DMS153 treated with DMSO at 0.1 percent for 48 hours (cell line): ENCODE measurements around the gene CD164L2.
"Not testable (repeated sequence)": the region's sequence is repeated elsewhere in the genome, so short reads cannot be mapped to it uniquely, and the experiment has no call there.

Experiments
- DNase-seq: peaks from one replicate; lab custom pipeline; 2025; ENCODE audit not compliant: unreplicated experiment; lab: John Stamatoyannopoulos, UW

The CD164L2 gene

GRCh38 chr1:27391511-27392095 lies 8.5 kb upstream of the CD164L2 start:
- DNase-seq = peak; percentile 50

GRCh38 chr1:27388337-27389005 lies 5.3 kb upstream of the CD164L2 start:
- DNase-seq = peak; percentile 80

- not testable (repeated sequence) for DNase-seq
Measured at GRCh38 chr1:27384797-27385196, 1.7 kb upstream of the CD164L2 start.

GRCh38 chr1:27383661-27384060 lies 528 bp upstream of the CD164L2 start:
- DNase-seq = no peak

GRCh38 chr1:27381969-27382762 lies 967 bp downstream of the CD164L2 start:
- DNase-seq = no peak

DNA sequence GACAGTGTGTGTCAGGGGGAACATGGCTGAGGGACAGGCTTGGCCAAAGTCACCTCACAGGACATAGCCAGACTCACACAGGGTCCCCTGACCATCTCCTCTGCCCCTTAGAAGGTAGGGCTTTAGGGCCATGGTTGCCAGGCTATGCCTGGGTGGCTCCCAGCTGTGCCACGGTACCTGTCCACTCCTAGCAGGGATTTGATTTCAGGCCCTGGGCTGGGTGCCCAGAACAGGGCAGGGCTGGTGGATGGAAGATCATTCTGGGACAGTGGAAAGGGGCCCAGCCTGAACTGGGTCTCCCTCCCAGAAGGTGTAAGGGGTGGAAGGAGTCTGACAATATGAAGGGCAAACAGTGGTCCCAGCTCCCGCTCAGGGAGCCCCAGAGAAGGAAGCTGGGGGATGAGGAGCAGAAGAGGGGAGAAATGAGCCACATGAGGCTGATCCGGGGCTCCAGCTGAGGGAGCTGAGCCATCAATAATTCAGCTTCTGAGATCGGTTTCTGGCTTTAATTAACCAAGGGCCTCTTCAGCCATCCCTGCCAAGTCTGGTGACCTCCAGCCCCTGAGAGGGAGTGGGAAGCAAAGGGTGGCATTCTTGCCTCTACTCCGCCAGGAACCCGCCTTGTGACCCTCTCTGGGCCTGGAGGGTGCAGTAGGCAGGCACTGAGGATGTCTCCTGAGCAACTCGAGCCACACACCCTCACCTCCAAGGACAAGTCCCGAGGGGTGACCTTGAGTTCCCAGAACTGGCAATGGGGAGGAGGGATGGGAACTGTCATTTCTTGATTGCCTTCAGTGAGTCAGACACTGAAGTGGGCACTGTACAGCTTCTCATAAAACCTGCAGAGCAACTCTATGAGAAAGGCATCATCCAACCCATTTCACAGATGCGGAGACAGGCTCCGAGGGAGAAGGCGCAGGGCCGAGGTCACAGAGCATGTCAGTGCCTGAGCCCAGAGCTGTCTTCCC lies 2.1 kb downstream of the CD164L2 start:
- no peak for DNase-seq

DNA sequence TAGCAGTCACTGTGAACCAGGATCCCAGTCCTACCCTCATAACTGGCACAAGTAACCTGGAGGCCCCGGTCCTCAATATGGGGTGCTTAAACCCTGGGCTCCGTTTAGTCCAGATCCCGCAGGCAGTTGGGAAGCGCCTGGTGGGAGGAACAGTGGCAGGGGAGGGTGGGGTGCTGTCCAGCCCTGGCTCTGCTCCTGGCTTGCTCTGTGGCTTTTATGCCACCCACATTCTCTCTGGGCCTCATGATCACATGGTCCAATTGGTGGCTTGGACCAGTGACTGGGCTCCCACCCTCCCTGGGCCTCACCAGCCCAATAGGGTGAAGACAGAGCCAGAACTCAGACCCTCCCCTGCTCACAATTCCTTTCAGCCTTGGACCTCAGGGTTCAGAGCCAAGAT lies 2.9 kb downstream of the CD164L2 start:
- DNase-seq = no peak

GRCh38 chr1:27379564-27380122 lies 3.5 kb downstream of the CD164L2 start:
- DNase-seq = no peak

DNA sequence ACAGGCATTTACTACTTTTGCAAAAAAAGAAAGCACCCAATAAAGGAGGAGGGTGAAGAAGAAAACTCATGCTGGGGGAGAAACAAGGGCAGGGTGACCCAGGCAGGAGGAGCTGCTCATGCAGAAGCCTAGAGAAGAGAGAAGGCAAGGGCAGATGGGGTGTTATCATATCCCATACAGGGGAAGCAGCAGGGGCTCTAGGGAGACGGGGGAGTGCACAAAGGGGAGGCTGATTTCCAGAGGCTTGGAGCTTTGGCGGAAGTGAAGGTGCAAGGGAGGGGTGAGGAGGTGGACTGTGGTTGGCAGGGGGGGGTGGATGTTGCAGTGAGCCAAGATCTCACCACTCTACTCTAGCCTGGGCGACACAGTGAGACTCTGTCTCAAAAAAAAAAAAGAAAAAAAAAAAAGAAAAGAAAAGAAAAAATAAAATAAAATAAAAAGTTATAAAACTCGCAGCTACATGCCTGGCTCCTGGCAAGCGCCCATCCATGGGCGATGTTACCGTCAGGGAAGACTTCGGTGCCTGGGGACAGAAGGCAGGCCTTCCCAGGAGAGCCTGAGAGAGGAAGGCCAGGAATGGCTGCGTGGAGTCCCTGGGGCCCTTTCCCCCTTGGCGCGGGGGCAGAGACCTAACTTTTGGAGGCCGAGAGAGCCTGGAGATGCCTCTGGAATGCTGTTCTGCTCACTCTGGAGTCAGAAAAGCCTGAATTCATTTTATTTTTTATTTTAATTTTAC lies 5.2 kb downstream of the CD164L2 start:
- no peak for DNase-seq

GRCh38 chr1:27374362-27375086 lies 8.6 kb downstream of the CD164L2 start, which contains the start of gene FCN3:
FCN3 (minus strand) TSS chr1:27374824; CDS start chr1:27374818, 6 bp downstream.
- no peak for DNase-seq

- no peak for DNase-seq
Measured at GRCh38 chr1:27372808-27373690, 10.1 kb downstream of the CD164L2 start.

GRCh38 chr1:27372022-27372807 lies 10.9 kb downstream of the CD164L2 start:
- no peak for DNase-seq

DNA sequence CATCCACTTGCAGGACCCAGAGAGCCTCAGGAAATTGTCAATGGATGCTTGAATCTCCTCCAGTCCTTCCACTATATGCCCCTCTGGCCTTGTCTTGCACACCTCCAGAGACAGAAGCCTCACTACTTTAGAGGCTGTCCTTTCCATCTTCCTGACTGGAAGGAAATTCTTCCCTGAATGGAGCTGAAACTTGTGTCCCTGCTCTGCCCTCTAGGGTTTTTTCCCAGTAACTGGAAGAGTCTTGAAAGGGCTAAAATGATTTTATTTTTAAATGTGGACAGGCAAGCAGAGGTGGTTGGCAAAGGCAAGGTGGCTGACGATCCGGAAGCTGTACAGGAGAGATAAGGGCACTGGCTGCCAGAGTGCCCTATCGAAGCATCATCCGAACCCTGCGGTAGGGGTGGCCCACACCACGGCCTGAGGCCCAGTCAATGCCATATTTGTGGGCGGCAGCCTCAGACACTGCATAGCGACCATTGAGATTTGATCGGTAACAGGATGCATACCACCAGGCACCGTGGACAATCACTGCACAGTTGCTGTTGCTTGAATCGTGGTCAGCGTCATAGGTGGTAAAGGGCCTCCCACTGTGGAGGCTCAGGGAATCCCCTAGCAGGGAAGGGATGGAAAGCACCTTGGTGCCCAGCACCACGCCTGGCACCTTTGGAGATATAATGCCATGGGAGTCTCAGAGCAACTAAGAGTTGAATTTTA lies 14.1 kb downstream of the CD164L2 start:
- no peak for DNase-seq

DNA sequence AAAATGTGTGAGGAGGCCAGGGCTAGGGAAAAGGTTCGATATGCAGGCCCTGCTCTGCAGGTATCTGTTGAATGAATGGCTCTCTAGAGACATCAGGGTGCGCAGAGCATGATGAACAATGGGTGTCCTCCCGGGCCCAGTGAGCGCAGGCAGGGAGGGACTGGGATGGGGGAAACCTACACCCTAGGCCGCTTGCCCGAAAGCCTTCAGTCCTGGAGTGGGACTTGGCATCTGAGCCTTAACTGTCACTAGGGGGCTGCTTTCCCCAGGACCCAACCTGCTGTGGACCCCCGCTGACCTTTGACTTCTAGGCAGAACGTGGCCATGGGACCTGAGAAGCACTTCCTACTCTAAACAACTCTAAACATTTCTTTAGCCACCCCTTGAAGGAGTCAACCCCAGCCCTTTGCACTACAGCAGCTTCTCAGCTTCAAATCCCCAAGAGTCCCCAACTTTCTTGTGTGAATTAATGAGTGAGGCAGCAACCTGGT lies 15.9 kb downstream of the CD164L2 start:
- no peak for DNase-seq

GRCh38 chr1:27366411-27367159 lies 16.5 kb downstream of the CD164L2 start, which contains the start of gene MAP3K6:
MAP3K6 (minus strand) TSS chr1:27366961; CDS start chr1:27366597, 364 bp downstream.
- peak; percentile 85 for DNase-seq

DNA sequence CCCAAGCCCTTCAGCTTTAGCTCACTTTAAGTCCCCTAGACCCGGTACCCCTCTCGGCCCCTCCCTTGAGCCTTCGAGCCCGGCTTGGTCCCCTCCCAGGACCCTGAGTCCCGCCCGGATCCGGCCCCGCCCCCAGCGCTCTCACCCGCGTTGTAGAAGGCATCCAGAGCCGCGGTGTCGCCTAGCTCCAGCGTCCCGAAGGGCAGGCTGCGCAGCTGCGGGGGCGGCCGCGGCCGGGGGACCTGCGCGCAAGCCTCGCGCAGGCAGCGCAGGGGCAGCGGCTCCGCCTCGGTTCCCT lies 17.1 kb downstream of the CD164L2 start:
- DNase-seq = peak; percentile 53
